GM12891 (cell line): ENCODE results near the gene RNF114.

ENCODE experiments used
- POLR2A ChIP-seq: IDR thresholded peaks from 2 replicates; pipeline ENCODE4 v1.6.1; 2011; ENCODE audit warnings: low read depth, low read length, control low read depth
- POLR2AphosphoS5 ChIP-seq: IDR thresholded peaks from 2 replicates; pipeline ENCODE4 v1.6.1; 2011; ENCODE audit warnings: low read depth, low read length, control low read depth

DNA sequence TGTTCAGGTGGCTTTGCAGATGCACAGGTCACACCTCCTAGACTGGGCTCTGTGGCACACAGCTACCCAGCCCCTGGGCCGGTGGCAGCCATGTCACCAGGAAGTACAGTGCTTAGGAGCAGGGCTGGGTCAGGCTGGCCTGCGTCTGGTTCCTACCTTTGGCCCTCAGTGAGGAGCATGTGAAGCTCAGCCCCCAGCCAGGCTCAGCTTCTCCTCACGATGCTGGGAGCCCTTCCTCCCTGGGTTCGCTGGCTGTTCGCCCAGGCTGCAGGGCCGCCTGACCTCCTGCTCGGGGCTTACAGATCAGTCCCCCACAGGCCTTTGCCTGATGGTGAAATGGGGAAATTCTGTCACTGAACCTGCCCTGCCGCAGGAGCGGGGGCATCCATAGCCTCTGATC is 43.9 kb upstream of the RNF114 start:
- TF ChIP-seq POLR2A (no peak), POLR2AphosphoS5 (no peak)
